GM21367 (cell line): ENCODE data around the gene ZBTB48.
"Not testable (repeated sequence)": the region's sequence is repeated elsewhere in the genome, so short reads cannot be mapped to it uniquely, and the experiment has no call there.

Source experiments
- ATAC-seq: cut with Tn5 transposase; IDR thresholded peaks from one replicate; pipeline ENCODE4 v1.9.1; 2021; ENCODE audit not compliant: unreplicated experiment

The ZBTB48 gene

GRCh38 chr1:6632588-6633514 is 53.1 kb downstream of the ZBTB48 start:
- ATAC-seq = no peak

GRCh38 chr1:6634371-6635052 is 54.7 kb downstream of the ZBTB48 start:
- no peak for ATAC-seq

GRCh38 chr1:6635161-6635909 is 55.5 kb downstream of the ZBTB48 start:
- no peak for ATAC-seq

- ATAC-seq = no peak
Measured at GRCh38 chr1:6635910-6636760, 56.3 kb downstream of the ZBTB48 start.

GRCh38 chr1:6636778-6637177 is 57.0 kb downstream of the ZBTB48 start:
- not testable (repeated sequence) for ATAC-seq

- ATAC-seq = no peak
Measured at GRCh38 chr1:6637770-6638169, 58.0 kb downstream of the ZBTB48 start.

GRCh38 chr1:6638226-6638625 is 58.4 kb downstream of the ZBTB48 start:
- no peak for ATAC-seq
